IMR-90 (cell line): ENCODE results near the gene KCNK15. TPM values are rescaled to one million over a fixed set of nuclear protein-coding genes. Genes with fewer than 3 reads are reported as not detected.

ENCODE experiments used
- BHLHE40 ChIP-seq: fragments of 150-350 bp; IDR thresholded peaks from 2 replicates; pipeline ENCODE4 v1.6.1; 2016; ENCODE audit warnings: mild to moderate bottlenecking, low read depth, low read length
- CEBPB ChIP-seq: IDR thresholded peaks from 2 replicates; pipeline ENCODE4 v1.6.1; 2012; ENCODE audit warnings: low read depth, low read length, improper control_type of control experiment
- CHD1 ChIP-seq: IDR thresholded peaks from 2 replicates; pipeline ENCODE4 v1.6.1; 2012; ENCODE audit warnings: low read depth, low read length, improper control_type of control experiment
- MAFK ChIP-seq: IDR thresholded peaks from 2 replicates; pipeline ENCODE4 v1.6.1; 2012; ENCODE audit warnings: low read depth, low read length, improper control_type of control experiment
- MAZ ChIP-seq: IDR thresholded peaks from 2 replicates; pipeline ENCODE4 v1.6.1; 2012; ENCODE audit warnings: low read depth, mild to moderate bottlenecking, low read length, improper control_type of control experiment, moderate library complexity, borderline replicate concordance
- MXI1 ChIP-seq: IDR thresholded peaks from 2 replicates; pipeline ENCODE4 v1.6.1; 2012; ENCODE audit warnings: low read depth, mild to moderate bottlenecking, low read length, moderate library complexity, borderline replicate concordance
- RAD21 ChIP-seq: IDR thresholded peaks from 2 replicates; pipeline ENCODE4 v1.6.1; 2012; ENCODE audit warnings: low read length, improper control_type of control experiment
- polyA plus RNA-seq, 3 experiments: library from polyadenylated mRNA; depleted of rRNA; stranded (reverse); fragments of >200 nt; gene quantifications; 2 replicates each; pipeline ENCODE4 v1.2.3, GENCODE V29; 2012; ENCODE audit warnings: low replicate concordance in 1 of 3
- total RNA-seq: library from RNA; depleted of rRNA; stranded (reverse); fragments of >200 nt; gene quantifications from 2 replicates; pipeline ENCODE4 v1.2.3, GENCODE V29; 2012

KCNK15 gene
- total and polyA plus RNA-seq, 2 of the 4 experiments (the other 2 are of a cell fraction) = not detected

DNA sequence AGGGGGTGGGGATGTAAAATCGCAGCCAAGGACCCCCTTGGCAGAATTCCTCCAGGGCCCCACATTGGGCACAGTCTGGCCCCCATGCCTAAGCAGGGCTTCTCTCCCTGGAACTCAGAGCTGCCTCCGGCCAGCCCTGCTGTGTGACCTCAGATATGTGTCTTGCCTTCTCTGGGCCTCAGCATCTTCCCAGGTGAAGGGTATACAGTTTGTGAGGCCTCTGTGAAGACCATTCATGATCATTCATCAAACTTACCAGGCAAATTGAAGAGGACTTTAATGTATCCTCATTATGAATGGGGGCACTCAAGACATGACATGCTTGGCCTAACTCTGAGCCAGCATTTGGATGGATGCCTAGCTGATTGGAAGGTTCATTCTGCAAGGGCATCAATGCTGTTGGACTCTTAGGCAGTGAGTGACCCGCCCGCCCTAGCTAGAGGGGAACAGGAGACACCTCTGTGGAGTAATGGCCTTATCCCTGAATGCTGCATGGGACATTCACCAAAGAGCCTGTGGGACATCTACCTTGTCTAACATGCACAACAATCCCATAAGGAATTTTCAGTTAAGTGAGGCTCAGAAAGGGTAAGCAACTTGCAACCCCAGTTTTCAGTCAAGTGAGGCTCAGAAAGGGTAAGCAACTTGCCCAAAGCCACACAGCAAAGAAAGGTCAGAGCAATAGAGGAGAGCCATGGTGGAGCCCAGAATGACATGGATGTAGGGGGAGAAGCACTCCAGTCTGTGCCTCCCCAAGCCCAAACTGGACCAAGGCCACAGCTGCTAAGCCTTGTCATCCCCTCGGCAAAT, 30.0 kb upstream of the KCNK15 start (continued):
- TF ChIP-seq CHD1 = no peak
- no peak for TF ChIP-seq MXI1
- TF ChIP-seq MAFK = no peak
- TF ChIP-seq MAZ = no peak
- TF ChIP-seq CEBPB = no peak
- no peak for TF ChIP-seq BHLHE40
- no peak for TF ChIP-seq RAD21
